Fibroblast of lung (primary cell): Measurements from ENCODE around the gene KRTDAP. TPM values are rescaled to one million over a fixed set of nuclear protein-coding genes. Genes with fewer than 3 reads are reported as not detected.

Source experiments
- DNase-seq, 2 donors: peaks; one replicate each; pipeline versions ENCODE4 v3.0.0 to v3.0.0-alpha.2; 2010; ENCODE audit warnings: low read depth in 2 of 2
- H2AFZ ChIP-seq: 2 replicates; pipeline ENCODE4 v1.5.1; 2012; ENCODE audit warnings: low read length, control low read depth, inconsistent platforms
- H3K27ac ChIP-seq: 2 replicates; pipeline ENCODE4 v1.5.1; 2011; ENCODE audit warnings: low read length, control low read depth; ENCODE audit not compliant: insufficient read depth
- H3K27me3 ChIP-seq: 2 replicates; pipeline ENCODE4 v1.5.1; 2011; ENCODE audit warnings: mild to moderate bottlenecking, low read length; ENCODE audit not compliant: control insufficient read depth, insufficient read depth
- H3K36me3 ChIP-seq: 2 replicates; pipeline ENCODE4 v1.5.1; 2011; ENCODE audit warnings: low read length; ENCODE audit not compliant: control insufficient read depth, insufficient read depth
- H3K4me1 ChIP-seq: 2 replicates; pipeline ENCODE4 v1.5.1; 2011; ENCODE audit warnings: low read length; ENCODE audit not compliant: control insufficient read depth, insufficient read depth; ENCODE audit errors: extremely low read depth
- H3K4me2 ChIP-seq: 2 replicates; pipeline ENCODE4 v1.5.1; 2011; ENCODE audit warnings: low read length, control low read depth; ENCODE audit not compliant: insufficient read depth; ENCODE audit errors: extremely low read depth
- H3K4me3 ChIP-seq, 4 experiments: fragments of 200-600 bp in 1 of 4; sonication (generic) in 1 of 4; replicated peaks in 1 of 4; 2 replicates each; pipeline ENCODE4 v1.5.1; 2011 to 2016; ENCODE audit warnings: low read length in 4 of 4, low read depth in 3 of 4, mild to moderate bottlenecking in 3 of 4, control low read depth in 2 of 4, inconsistent platforms in 1 of 4, mixed read lengths in 1 of 4; ENCODE audit not compliant: insufficient read depth in 1 of 4; ENCODE audit errors: control extremely low read depth in 1 of 4
- H3K79me2 ChIP-seq: 2 replicates; pipeline ENCODE4 v1.5.1; 2012; ENCODE audit warnings: mild to moderate bottlenecking, low read length, inconsistent platforms; ENCODE audit not compliant: control insufficient read depth, insufficient read depth
- H3K9ac ChIP-seq: 2 replicates; pipeline ENCODE4 v1.5.1; 2011; ENCODE audit warnings: mild to moderate bottlenecking, low read length, control low read depth; ENCODE audit not compliant: insufficient read depth
- H3K9me3 ChIP-seq: 2 replicates; pipeline ENCODE4 v1.5.1; 2012; ENCODE audit warnings: low read depth, low read length; ENCODE audit not compliant: control insufficient read depth, insufficient read depth
- H4K20me1 ChIP-seq: 2 replicates; pipeline ENCODE4 v1.5.1; 2011; ENCODE audit warnings: low read length; ENCODE audit not compliant: control insufficient read depth, insufficient read depth; ENCODE audit errors: extremely low read depth
- CTCF ChIP-seq, 2 donors: IDR thresholded peaks in 1 of 2; conservative IDR thresholded peaks in 1 of 2; 1 replicate in 1 of 2; 2 replicates in 1 of 2; pipeline ENCODE4 v1.5.1; 2011 to 2012; ENCODE audit warnings: low read length in 2 of 2, control low read depth in 1 of 2, inconsistent platforms in 1 of 2, low read depth in 1 of 2, mild to moderate bottlenecking in 1 of 2
- EZH2 ChIP-seq: IDR thresholded peaks from 2 replicates; pipeline ENCODE4 v1.5.1; 2012; ENCODE audit warnings: low read length, control low read depth, mild to moderate bottlenecking; ENCODE audit errors: missing control alignments
- polyA plus RNA-seq, 2 donors: library from polyadenylated mRNA; depleted of rRNA in 1 of 2; stranded (reverse) in 1 of 2; unstranded in 1 of 2; fragments of >200 nt; gene quantifications; 2 replicates each; pipeline ENCODE4 v1.2.1, GENCODE V29; 2011 to 2012; ENCODE audit warnings: missing spikeins in 1 of 2
- total RNA-seq: library from RNA; depleted of rRNA; stranded (reverse); fragments of >200 nt; gene quantifications from 2 replicates; pipeline ENCODE4 v1.2.1, GENCODE V29; 2014

Gene KRTDAP
- total and polyA plus RNA-seq, 2 donors (not counting 1 experiment from before 2014, with no cell fraction given): not detected

- Histone ChIP-seq H3K9me3 (no peaks in the 10 kb centered on the region), H3K4me1 (peaks cover 9% of the 10 kb centered on the region), H3K9ac (no peak overlapping the region), H3K4me2 (no peak overlapping the region), H3K27ac (no peak overlapping the region), H3K79me2 (no peaks in the 10 kb centered on the region), H4K20me1 (no peaks in the 10 kb centered on the region), H2AFZ (no peak overlapping the region), H3K27me3 (peaks cover 3% of the 10 kb centered on the region), H3K4me3 (no peak overlapping the region), H3K36me3 (no peaks in the 10 kb centered on the region)
- no peak for TF ChIP-seq EZH2
- TF ChIP-seq CTCF (conservative IDR thresholded peaks at IDR 0.05 in 1 of 2, IDR thresholded peaks at IDR 0.05 in 1 of 2; ENCODE audit: low read depth in 1 of 2, low read length in 2 of 2): no peak
- DNase-seq: no peak
These were observed 41.0 kb upstream of the KRTDAP start for GRCh38 chr19:35531291-35531690.

- Histone ChIP-seq H4K20me1 (no peaks in the 10 kb centered on the region), H3K9ac (no peak overlapping the region), H3K4me1 (peaks cover 9% of the 10 kb centered on the region), H3K36me3 (no peaks in the 10 kb centered on the region), H3K27ac (no peak overlapping the region), H3K9me3 (no peaks in the 10 kb centered on the region), H3K79me2 (no peaks in the 10 kb centered on the region), H2AFZ (no peak overlapping the region), H3K4me2 (no peak overlapping the region), H3K4me3 (no peak overlapping the region), H3K27me3 (peaks cover 3% of the 10 kb centered on the region)
- TF ChIP-seq EZH2 (no peak), CTCF (conservative IDR thresholded peaks at IDR 0.05 in 1 of 2, IDR thresholded peaks at IDR 0.05 in 1 of 2; ENCODE audit: low read depth in 1 of 2, low read length in 2 of 2) (no peak)
- no peak for DNase-seq
These were observed 39.3 kb upstream of the KRTDAP start for GRCh38 chr19:35529241-35530218.

GRCh38 chr19:35528218-35529038 lies 38.2 kb upstream of the KRTDAP start, which contains the start of gene SBSN:
TSS of gene SBSN (minus strand) at chr19:35528311. CDS start at chr19:35528281, 30 bp downstream.
- Histone ChIP-seq H4K20me1 (no peaks in the 10 kb centered on the region), H3K27ac (no peak within 1 kb of the TSS), H3K4me3 (no peak within 1 kb of the TSS), H2AFZ (no peak within 1 kb of the TSS), H3K9me3 (no peaks in the 10 kb centered on the region), H3K4me2 (no peak within 1 kb of the TSS), H3K36me3 (no peaks in the 10 kb centered on the region), H3K27me3 (no peaks in the 10 kb centered on the region), H3K4me1 (peaks cover 4% of the 10 kb centered on the region), H3K9ac (no peak within 1 kb of the TSS), H3K79me2 (no peaks in the 10 kb centered on the region)
- TF ChIP-seq EZH2 (no peak), CTCF (conservative IDR thresholded peaks at IDR 0.05 in 1 of 2, IDR thresholded peaks at IDR 0.05 in 1 of 2; ENCODE audit: low read depth in 1 of 2, low read length in 2 of 2) (no peak)
- DNase-seq: peak; percentile 46 to 49
